Activated T-helper 1 cell treated with anti-CD3 and anti-CD28 coated beads, Interleukin-12 subunit alpha, Interleukin-12 subunit beta, Interleukin-2, Interleukin-4 antibody, amounts not matched to agents 30 ng/mL and 10 ng/mL and 1 ng/mL, durations not matched to agents 14 hours and 24 hours and 36 hours (primary cell): ENCODE measurements around the gene MRPL43. TPM values are rescaled to one million over a fixed set of nuclear protein-coding genes. Genes with fewer than 3 reads are reported as not detected.

Source experiments
- DNase-seq: peaks from one replicate; pipeline ENCODE4 v3.0.0; 2021; ENCODE audit warnings: low spot score
- H3K27ac Mint-ChIP-seq: one replicate; pipeline ENCODE4 v1.8.0; 2021; ENCODE audit warnings: mild to moderate bottlenecking, mixed read lengths
- H3K27me3 Mint-ChIP-seq: one replicate; pipeline ENCODE4 v1.8.0; 2022; ENCODE audit warnings: mild to moderate bottlenecking, moderate library complexity, mixed read lengths; ENCODE audit not compliant: insufficient read depth
- H3K36me3 Mint-ChIP-seq: one replicate; pipeline ENCODE4 v1.8.0; 2021; ENCODE audit warnings: low read depth, mixed read lengths
- H3K4me1 Mint-ChIP-seq: one replicate; pipeline ENCODE4 v1.8.0; 2021; ENCODE audit warnings: low read depth, mixed read lengths
- H3K4me3 Mint-ChIP-seq: one replicate; pipeline ENCODE4 v1.8.0; 2021; ENCODE audit warnings: mild to moderate bottlenecking, moderate library complexity, mixed read lengths
- H3K9me3 Mint-ChIP-seq: one replicate; pipeline ENCODE4 v1.8.0; 2021; ENCODE audit warnings: mixed read lengths
- intact Hi-C: fragments of 100-400 bp; cut with micrococcal nuclease; formaldehyde crosslinking; loops from one replicate; pipeline ENCODE4 v1.15.1; 2024
- total RNA-seq: library from RNA; stranded (reverse); gene quantifications from 2 replicates; pipeline ENCODE4 v1.2.3, GENCODE V29; 2022

The MRPL43 gene
- total RNA-seq, 1 donor from 2014 or later = 61.5 TPM

- no peak overlapping the region for H3K27ac Mint-ChIP-seq
- peaks cover 27% of the 10 kb centered on the region for H3K4me1 Mint-ChIP-seq
- H3K4me3 Mint-ChIP-seq = no peak overlapping the region
- peaks cover 23% of the 10 kb centered on the region for H3K27me3 Mint-ChIP-seq
- H3K9me3 Mint-ChIP-seq = no peaks in the 10 kb centered on the region
- peaks cover 5% of the 10 kb centered on the region for H3K36me3 Mint-ChIP-seq
- intact Hi-C loops = no loop called here
- DNase-seq = no peak
These were observed 42.4 kb upstream of the MRPL43 start for GRCh38 chr10:101029520-101030295.

- Mint-ChIP-seq H3K27ac (no peak overlapping the region), H3K9me3 (no peaks in the 10 kb centered on the region), H3K36me3 (peaks cover 2% of the 10 kb centered on the region), H3K4me3 (no peak overlapping the region), H3K4me1 (peaks cover 22% of the 10 kb centered on the region), H3K27me3 (peaks cover 23% of the 10 kb centered on the region)
- no peak for DNase-seq
- intact Hi-C loops = no loop called here
These were observed 41.4 kb upstream of the MRPL43 start for GRCh38 chr10:101028446-101029337.

GRCh38 chr10:101027106-101027720 is 39.9 kb upstream of the MRPL43 start:
- Mint-ChIP-seq H3K9me3 (no peaks in the 10 kb centered on the region), H3K27ac (no peak overlapping the region), H3K4me1 (peaks cover 9% of the 10 kb centered on the region), H3K36me3 (no peaks in the 10 kb centered on the region), H3K4me3 (no peak overlapping the region), H3K27me3 (peaks cover 23% of the 10 kb centered on the region)
- no peak for DNase-seq
- intact Hi-C loops = no loop called here

GRCh38 chr10:101022967-101023705 is 35.8 kb upstream of the MRPL43 start:
- no peaks in the 10 kb centered on the region for H3K36me3 Mint-ChIP-seq

GRCh38 chr10:101021692-101022251 is 34.5 kb upstream of the MRPL43 start:
- no peaks in the 10 kb centered on the region for H3K9me3 Mint-ChIP-seq
- H3K27me3 Mint-ChIP-seq = peaks cover 24% of the 10 kb centered on the region
- H3K4me3 Mint-ChIP-seq = no peak overlapping the region
- DNase-seq = no peak
- no peak overlapping the region for H3K27ac Mint-ChIP-seq
- intact Hi-C loops = no loop called here
- H3K4me1 Mint-ChIP-seq = no peaks in the 10 kb centered on the region
- H3K36me3 Mint-ChIP-seq = no peaks in the 10 kb centered on the region

More at GRCh38 chr10:101022967-101023705, 35.8 kb upstream of the MRPL43 start:
- H3K4me1 Mint-ChIP-seq = no peaks in the 10 kb centered on the region
- no peaks in the 10 kb centered on the region for H3K9me3 Mint-ChIP-seq
- H3K27ac Mint-ChIP-seq = no peak overlapping the region
- no peak for DNase-seq
- intact Hi-C loops = no loop called here
- peaks cover 23% of the 10 kb centered on the region for H3K27me3 Mint-ChIP-seq
- H3K4me3 Mint-ChIP-seq = no peak overlapping the region

- no peaks in the 10 kb centered on the region for H3K36me3 Mint-ChIP-seq
- peaks cover 28% of the 10 kb centered on the region for H3K27me3 Mint-ChIP-seq
- H3K4me3 Mint-ChIP-seq = no peak overlapping the region
- no peak overlapping the region for H3K27ac Mint-ChIP-seq
- intact Hi-C loops = no loop called here
- no peaks in the 10 kb centered on the region for H3K9me3 Mint-ChIP-seq
- DNase-seq = no peak
- no peaks in the 10 kb centered on the region for H3K4me1 Mint-ChIP-seq
These were observed 33.9 kb upstream of the MRPL43 start for GRCh38 chr10:101021239-101021638.

GRCh38 chr10:101020427-101021075 is 33.3 kb upstream of the MRPL43 start:
- Mint-ChIP-seq H3K27ac (no peak overlapping the region), H3K4me3 (no peak overlapping the region), H3K9me3 (no peaks in the 10 kb centered on the region)

GRCh38 chr10:101019440-101019703 is 32.1 kb upstream of the MRPL43 start:
- Mint-ChIP-seq H3K27me3 (peaks cover 31% of the 10 kb centered on the region), H3K9me3 (no peaks in the 10 kb centered on the region), H3K36me3 (no peaks in the 10 kb centered on the region), H3K4me3 (no peak overlapping the region), H3K27ac (no peak overlapping the region), H3K4me1 (peaks cover 12% of the 10 kb centered on the region)
- no peak for DNase-seq
- intact Hi-C loops = loop anchor here (1.0 to 5.0 kb wide), 4 partner anchors 12 to 123 kb away; partner anchors contain the start of genes PDZD7 and SFXN3

More at GRCh38 chr10:101020427-101021075, 33.3 kb upstream of the MRPL43 start:
- DNase-seq = no peak
- H3K36me3 Mint-ChIP-seq = no peaks in the 10 kb centered on the region
- peaks cover under 1% of the 10 kb centered on the region for H3K4me1 Mint-ChIP-seq
- intact Hi-C loops = no loop called here
- peaks cover 30% of the 10 kb centered on the region for H3K27me3 Mint-ChIP-seq

- H3K27ac Mint-ChIP-seq = no peak overlapping the region
- intact Hi-C loops = loop anchor here (1.0 to 5.0 kb wide), 4 partner anchors 12 to 123 kb away; partner anchors contain the start of genes PDZD7 and SFXN3
- H3K27me3 Mint-ChIP-seq = peaks cover 34% of the 10 kb centered on the region
- H3K4me3 Mint-ChIP-seq = no peak overlapping the region
- peaks cover 17% of the 10 kb centered on the region for H3K4me1 Mint-ChIP-seq
- DNase-seq = peak; percentile 71
- no peaks in the 10 kb centered on the region for H3K9me3 Mint-ChIP-seq
- no peaks in the 10 kb centered on the region for H3K36me3 Mint-ChIP-seq
These were observed 31.5 kb upstream of the MRPL43 start for GRCh38 chr10:101018600-101019439.

GRCh38 chr10:101018118-101018599 is 30.9 kb upstream of the MRPL43 start:
- H3K36me3 Mint-ChIP-seq = no peaks in the 10 kb centered on the region
- DNase-seq = no peak
- intact Hi-C loops = loop anchor here (5.0 kb wide), 1 partner anchor 34 kb away; no protein-coding TSS in a partner anchor
- H3K27me3 Mint-ChIP-seq = peaks cover 39% of the 10 kb centered on the region
- H3K4me3 Mint-ChIP-seq = no peak overlapping the region
- peaks cover 20% of the 10 kb centered on the region for H3K4me1 Mint-ChIP-seq
- H3K9me3 Mint-ChIP-seq = no peaks in the 10 kb centered on the region
- H3K27ac Mint-ChIP-seq = no peak overlapping the region

GRCh38 chr10:101016814-101017213 is 29.5 kb upstream of the MRPL43 start:
- Mint-ChIP-seq H3K4me1 (peaks cover 27% of the 10 kb centered on the region), H3K27me3 (peaks cover 40% of the 10 kb centered on the region), H3K36me3 (no peaks in the 10 kb centered on the region), H3K9me3 (no peaks in the 10 kb centered on the region), H3K27ac (no peak overlapping the region), H3K4me3 (no peak overlapping the region)
- DNase-seq = no peak
- intact Hi-C loops = loop anchor here (5.0 kb wide), 1 partner anchor 35 kb away; no protein-coding TSS in a partner anchor
